DMS 273 (cell line): Measurements from ENCODE around the gene PEX7.
"Not testable (repeated sequence)": the region's sequence is repeated elsewhere in the genome, so short reads cannot be mapped to it uniquely, and the experiment has no call there.

Source experiments
- DNase-seq: peaks from one replicate; lab custom pipeline; 2025; ENCODE audit not compliant: unreplicated experiment; lab: John Stamatoyannopoulos, UW

Gene PEX7

GRCh38 chr6:136790411-136791295, 31.7 kb upstream of the PEX7 start:
- DNase-seq, result peak; percentile 42

GRCh38 chr6:136791296-136792094, 30.9 kb upstream of the PEX7 start:
- DNase-seq, result peak; percentile 79

- DNase-seq, result no peak
Observed at GRCh38 chr6:136792095-136792409, 30.3 kb upstream of the PEX7 start.

- DNase-seq, result peak; percentile 96
Observed at GRCh38 chr6:136792410-136793262, 29.8 kb upstream of the PEX7 start, which contains the start of gene MAP3K5. TSS of gene MAP3K5 (minus strand) at chr6:136792477. CDS start at chr6:136792157, 320 bp downstream.

GRCh38 chr6:136793363-136793762, 29.0 kb upstream of the PEX7 start:
- DNase-seq, result no peak

GRCh38 chr6:136795386-136795785, 27.0 kb upstream of the PEX7 start:
- no peak for DNase-seq

- DNase-seq, result no peak
Observed at GRCh38 chr6:136795996-136796395, 26.4 kb upstream of the PEX7 start.

- no peak for DNase-seq
Observed at GRCh38 chr6:136798044-136798443, 24.3 kb upstream of the PEX7 start.

- DNase-seq, result no peak
Observed at GRCh38 chr6:136801581-136801980, 20.8 kb upstream of the PEX7 start.

GRCh38 chr6:136803608-136804007, 18.8 kb upstream of the PEX7 start:
- DNase-seq, result no peak

GRCh38 chr6:136809091-136809860, 13.1 kb upstream of the PEX7 start:
- no peak for DNase-seq

- no peak for DNase-seq
Observed at GRCh38 chr6:136811272-136811671, 11.1 kb upstream of the PEX7 start.

- DNase-seq, result no peak
Observed at GRCh38 chr6:136812174-136812573, 10.2 kb upstream of the PEX7 start.

GRCh38 chr6:136815608-136816007, 6.8 kb upstream of the PEX7 start:
- not testable (repeated sequence) for DNase-seq

GRCh38 chr6:136816656-136817055, 5.7 kb upstream of the PEX7 start:
- no peak for DNase-seq

- peak; percentile 9 for DNase-seq
Observed at GRCh38 chr6:136820561-136820960, 1.8 kb upstream of the PEX7 start.

- DNase-seq, result peak; percentile 69
Observed at GRCh38 chr6:136822046-136822375, 381 bp upstream of the PEX7 start.

GRCh38 chr6:136823128-136823660, 802 bp downstream of the PEX7 start:
- DNase-seq, result peak; percentile 37

GRCh38 chr6:136826216-136826615, 3.8 kb downstream of the PEX7 start:
- no peak for DNase-seq

GRCh38 chr6:136831873-136832562, 9.6 kb downstream of the PEX7 start:
- DNase-seq, result peak; percentile 29
